HG02870 (cell line): ENCODE measurements around the gene YPEL3.

ENCODE experiments used
- ATAC-seq: cut with Tn5 transposase; IDR thresholded peaks from one replicate; pipeline ENCODE4 v1.9.1; 2021; ENCODE audit warnings: mild to moderate bottlenecking, moderate library complexity; ENCODE audit not compliant: unreplicated experiment

YPEL3 gene

DNA sequence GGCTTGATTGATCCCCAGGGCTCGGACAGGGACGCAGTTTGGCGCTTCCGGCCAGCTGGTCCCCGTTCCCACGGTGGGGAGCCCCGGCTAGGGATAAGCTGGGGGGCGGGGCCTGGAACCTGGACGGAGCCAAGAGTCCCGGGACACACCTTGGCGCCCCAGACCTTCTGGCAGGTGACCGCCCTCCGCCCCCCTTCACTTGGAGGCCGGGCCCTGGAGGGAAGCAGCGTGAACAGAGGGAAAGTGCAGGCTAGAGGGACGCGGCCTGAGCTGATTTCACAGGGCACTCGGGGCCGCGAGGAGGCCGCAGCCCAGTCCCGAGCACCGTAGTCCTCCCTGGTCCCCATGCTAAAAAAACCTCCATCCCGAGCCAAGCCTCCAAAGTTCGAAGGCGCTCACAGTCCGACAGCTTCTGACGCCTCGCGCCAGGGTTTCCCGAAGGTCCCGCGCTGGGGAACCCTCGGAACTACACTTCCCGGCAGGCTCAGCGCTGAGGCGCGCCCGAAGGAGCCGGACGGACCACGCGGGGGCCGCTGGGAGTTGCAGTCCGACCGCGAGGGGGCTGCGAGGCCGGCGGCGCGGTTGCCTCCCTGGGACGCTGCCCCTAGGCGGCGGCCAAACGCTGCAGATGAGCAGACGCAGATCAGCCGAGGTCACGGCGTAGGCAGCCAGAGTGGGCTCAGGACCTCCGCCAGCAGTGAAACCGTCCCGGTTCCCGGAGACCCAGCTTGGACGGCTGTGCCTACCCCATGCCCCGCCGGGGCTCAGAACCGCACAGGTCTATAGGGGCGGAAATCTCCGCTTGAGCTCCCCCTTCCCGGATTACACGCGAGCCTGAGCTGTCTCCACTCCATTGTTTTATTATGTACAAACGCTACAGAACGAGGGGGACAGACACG lies 4.3 kb downstream of the YPEL3 start, which contains the start of gene TBX6:
Gene TBX6, minus strand, starts transcription at position 451 of the 899 bp plus-strand sequence. CDS start 731 bp downstream, outside the sequence.
- peak; percentile 53 for ATAC-seq

- no peak for ATAC-seq
These were observed 5.2 kb downstream of the YPEL3 start for GRCh38 chr16:30090610-30091331.

DNA sequence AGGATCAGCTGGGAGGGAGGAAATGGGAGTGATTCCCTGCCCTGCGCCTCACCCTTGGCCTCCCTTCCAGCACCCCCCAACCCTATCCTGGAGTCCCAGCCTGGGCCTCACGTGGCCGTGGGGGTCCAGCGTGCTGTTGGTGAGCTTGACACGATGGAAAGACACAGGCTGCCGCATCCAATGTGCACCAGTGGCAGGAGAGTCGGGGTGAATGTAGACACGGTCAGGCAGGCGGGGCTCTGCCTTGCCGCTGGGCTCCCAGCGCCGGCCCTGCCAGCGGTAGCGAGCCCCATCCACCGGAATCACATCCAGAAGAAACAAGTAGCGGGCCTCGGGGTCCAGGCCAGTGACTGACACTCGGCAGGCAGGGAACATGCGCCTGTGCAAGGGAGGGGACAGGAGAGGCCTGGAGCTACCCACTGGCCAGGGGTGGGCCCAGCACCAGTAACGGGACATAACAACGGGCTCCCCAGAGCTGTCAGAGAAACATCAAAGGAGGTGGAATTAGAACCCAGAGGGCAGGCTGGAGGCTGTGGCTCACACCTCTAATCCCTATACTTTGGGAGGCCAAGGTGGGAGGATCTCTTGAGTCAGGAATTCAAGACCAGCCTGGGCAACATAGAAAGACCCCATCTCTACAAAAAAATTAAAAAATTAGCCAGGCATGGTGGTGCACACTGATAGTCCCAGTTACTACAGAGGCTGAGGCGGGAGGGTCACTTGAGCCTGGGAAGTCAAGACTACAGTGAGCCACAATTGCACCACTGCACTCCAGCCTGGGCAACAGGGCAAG lies 7.0 kb downstream of the YPEL3 start:
- no peak for ATAC-seq

DNA sequence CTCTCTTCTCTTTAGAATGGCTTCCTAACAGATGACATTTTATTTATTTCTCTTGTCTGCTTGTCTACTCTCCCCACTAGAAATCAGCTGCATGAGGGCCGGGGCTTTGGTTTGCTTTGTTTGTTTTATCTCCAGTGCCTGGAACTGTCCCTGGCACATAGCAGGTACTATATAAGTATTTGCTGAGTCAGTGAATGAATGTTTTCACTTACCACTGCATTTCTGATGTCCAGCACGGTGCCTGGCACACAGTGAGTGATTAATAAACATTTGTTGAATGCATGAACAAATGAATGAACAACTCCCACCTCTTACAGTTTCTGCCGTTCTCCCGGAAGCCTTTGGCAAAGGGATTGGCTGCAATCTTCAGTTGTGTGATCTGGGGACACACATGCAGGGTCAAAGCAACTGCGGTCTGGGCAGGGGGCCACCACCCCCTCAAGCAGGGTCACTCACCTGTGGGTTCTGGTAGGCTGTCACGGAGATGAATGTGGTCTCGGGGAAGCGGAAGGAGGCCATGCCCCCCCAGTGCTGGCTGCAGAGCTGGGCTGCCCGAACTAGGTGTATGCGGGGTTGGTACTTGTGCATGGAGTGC lies 7.7 kb downstream of the YPEL3 start:
- no peak for ATAC-seq

DNA sequence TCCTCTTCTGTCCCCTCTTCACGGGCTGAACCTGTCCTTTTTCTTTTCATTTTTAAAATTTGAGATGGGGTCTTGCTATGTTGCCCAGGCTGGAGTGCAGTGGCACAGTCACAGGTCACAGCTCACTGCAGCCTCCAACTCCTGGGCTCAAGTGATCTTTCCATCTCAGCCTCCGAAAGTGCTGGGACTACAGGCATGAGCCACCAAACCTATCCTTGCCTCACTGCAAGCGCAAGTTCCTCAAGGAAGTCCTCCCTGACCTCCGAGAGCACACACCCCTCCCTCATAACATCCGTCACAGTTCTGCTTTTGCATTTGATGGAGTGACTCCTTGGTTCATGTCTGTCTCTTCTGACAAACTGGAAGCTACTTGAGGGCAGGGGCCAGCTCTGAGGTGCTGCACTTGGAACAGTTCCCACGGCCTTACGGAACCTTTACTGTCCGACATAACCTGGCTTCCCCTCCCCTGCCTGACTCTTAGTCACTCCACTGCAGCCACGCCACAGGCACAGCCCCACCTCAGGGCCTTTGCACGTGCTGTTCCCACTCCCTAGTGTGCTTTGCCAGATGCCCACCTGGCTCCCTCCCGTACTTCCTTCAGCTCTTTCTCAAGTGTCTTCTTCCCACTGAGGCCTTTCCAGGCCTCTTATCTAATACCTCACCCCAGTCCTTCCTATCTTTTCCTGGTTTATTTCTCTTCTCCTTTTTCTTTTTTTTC lies 8.7 kb downstream of the YPEL3 start:
- ATAC-seq: no peak

DNA sequence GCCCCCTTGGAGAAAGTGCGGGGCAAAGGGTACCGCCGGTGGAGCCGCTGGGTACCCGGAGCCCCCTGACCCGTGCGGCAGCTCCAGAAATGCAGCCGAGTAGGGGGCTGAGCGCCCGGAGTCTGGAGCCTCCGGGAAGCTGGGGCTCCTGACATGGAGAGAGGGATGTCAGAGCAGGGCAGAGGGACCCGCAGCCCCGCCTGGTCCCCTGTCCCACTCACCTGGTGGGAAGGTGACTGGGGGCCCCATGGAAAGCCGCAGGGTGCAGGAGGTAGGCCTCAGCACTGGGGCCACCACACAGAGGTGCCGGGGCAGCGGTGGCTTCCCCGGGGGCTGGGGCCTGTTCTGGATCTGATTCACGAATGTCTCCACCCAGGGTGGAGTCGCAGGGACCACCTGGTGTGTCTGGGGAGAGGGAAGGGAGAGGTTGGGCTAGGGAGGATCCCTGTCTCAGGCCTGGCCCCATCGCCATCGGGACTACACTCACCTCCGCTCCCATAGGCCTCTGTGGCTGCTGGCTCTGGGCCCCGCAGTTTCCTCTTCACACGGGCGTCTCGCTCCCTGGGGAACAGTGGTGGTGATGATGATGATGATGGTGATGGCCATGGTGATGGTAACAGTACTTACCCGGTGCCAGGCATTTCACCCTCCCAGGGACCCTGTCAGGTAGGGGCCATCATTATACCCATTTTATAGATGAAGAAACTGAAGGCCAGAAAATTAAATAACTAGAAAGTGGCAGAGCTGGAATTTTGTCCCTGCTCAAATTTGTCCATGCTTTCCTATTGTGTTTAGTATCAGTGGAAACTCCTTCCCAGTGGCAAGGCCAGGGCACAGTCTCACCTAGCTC lies 9.5 kb downstream of the YPEL3 start:
- ATAC-seq: no peak

GRCh38 chr16:30085820-30086219 lies 10.2 kb downstream of the YPEL3 start:
- ATAC-seq: no peak

- no peak for ATAC-seq
These were observed 10.8 kb downstream of the YPEL3 start for GRCh38 chr16:30085247-30085646.

DNA sequence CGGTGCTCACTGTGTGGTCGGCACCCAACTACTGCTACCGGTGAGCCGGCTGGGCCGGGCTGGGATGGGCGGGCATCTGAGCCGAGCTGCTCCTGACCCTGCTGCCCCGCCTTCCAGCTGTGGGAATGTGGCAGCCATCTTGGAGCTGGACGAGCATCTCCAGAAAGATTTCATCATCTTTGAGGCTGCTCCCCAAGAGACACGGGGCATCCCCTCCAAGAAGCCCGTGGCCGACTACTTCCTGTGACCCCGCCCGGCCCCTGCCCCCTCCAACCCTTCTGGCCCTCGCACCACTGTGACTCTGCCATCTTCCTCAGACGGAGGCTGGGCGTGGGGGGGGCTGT lies 11.2 kb downstream of the YPEL3 start:
- no peak for ATAC-seq

- no peak for ATAC-seq
These were observed 11.8 kb downstream of the YPEL3 start for GRCh38 chr16:30084096-30084815.

GRCh38 chr16:30083216-30084055 lies 12.6 kb downstream of the YPEL3 start:
- no peak for ATAC-seq

GRCh38 chr16:30082545-30083090 lies 13.4 kb downstream of the YPEL3 start:
- ATAC-seq: no peak

- no peak for ATAC-seq
These were observed 16.5 kb downstream of the YPEL3 start for GRCh38 chr16:30079480-30079879.

DNA sequence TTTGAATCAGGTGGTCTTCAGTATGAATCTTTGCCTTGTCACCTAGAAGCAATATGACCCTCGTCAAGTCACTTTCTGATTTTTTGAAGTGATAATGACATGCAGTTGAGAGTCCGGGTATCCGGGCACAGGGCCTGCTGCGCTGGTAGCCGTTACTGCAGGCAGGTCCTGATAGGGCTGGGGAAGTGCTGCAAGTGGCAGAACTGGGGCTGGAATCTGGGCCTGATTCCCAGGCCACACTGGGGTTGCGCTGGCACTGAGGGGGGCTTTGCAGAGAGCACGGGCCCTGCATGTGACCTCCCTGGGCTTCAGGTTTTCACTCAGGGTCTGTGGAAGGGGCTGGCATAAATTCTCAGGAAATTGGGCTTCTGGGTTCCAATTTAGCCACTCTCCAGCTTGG lies 17.3 kb downstream of the YPEL3 start:
- ATAC-seq: no peak

- ATAC-seq: no peak
These were observed 18.4 kb downstream of the YPEL3 start for GRCh38 chr16:30077656-30078055.

GRCh38 chr16:30076276-30076791 lies 19.7 kb downstream of the YPEL3 start:
- ATAC-seq: no peak
